GM12875 (cell line): ENCODE measurements around the gene DHRS4.
"Not testable (repeated sequence)": the region's sequence is repeated elsewhere in the genome, so short reads cannot be mapped to it uniquely, and the experiment has no call there.

Source experiments
- H3K4me3 ChIP-seq: one replicate; pipeline ENCODE4 v1.5.1; 2011; ENCODE audit warnings: low read depth, low read length, control low read depth
- TF ChIP-seq, protein P1 (sequence below): IDR thresholded peaks from 2 replicates; pipeline ENCODE4 v1.5.1; 2011; ENCODE audit warnings: low read depth, mild to moderate bottlenecking, control low read depth, inconsistent platforms, low read length, moderate library complexity, borderline replicate concordance; ENCODE audit not compliant: insufficient read depth

Gene DHRS4

DNA sequence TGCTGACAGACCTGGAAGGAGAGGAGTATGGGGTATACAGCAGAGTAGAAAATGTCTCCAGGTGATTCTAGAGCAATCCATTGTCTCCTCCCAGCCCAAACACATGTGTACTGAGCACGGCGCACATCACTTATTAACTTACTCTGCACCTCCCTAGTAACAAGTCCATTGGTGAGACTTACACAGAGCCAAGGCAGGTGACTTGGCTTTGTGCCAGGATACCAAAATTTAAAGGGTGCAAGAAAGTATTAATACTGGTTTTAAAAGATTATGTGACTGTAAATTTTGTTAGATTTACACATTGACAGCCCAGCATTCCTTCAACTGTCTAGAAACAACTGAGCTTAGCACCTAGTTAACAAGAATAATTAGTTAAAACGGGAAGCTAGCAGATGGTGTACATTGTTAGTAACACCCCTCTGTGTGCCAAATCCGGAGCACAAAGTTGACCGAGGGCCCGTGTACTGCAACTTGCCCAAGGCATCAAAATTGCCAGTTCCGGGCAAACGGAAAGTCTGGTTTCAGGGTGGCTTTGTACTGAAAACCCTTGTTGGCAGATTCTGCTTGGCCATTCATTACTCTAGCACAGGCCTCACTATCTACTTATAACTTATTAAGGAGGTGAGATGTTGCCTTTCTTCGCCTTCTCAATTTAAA is 4.5 kb downstream of the DHRS4 start:
- not testable (repeated sequence) for H3K4me3 ChIP-seq

DNA sequence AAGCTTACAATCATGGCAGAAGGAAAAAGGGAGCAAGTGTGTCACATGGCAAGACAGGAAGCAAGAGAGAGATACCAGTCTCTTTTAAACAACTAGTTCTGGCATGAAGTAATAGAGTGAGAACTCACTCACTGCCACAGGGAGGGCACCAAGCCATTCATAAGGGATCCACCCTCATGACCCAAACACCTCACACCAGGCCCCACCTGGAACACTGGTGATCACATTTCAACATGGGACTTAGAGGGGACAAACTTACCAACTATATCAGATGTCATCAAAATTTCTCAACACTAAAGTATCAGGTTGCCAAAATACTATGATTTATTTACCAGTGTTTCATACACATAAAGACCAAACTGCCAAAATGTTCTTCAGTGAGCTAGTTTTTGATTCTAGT is 7.3 kb downstream of the DHRS4 start:
- not testable (repeated sequence) for H3K4me3 ChIP-seq

DNA sequence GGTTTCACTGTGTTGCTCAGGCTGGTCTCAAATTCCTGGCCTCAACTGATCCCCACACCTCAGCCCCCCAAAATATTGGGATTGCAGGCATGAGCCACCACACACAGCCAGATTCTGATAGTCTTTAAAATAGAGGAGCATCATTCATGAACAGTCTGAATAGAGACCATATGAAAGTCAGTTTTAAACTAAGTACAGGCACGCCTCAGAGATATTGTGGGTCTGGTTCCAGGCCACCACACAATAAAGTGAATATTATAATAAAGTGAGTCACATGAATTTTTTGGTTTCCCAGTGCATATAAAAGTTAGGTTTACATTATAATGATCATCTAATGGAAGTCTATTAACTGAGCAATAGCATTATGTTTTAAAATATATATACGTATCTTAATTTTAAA is 8.1 kb downstream of the DHRS4 start:
- not testable (repeated sequence) for H3K4me3 ChIP-seq

DNA sequence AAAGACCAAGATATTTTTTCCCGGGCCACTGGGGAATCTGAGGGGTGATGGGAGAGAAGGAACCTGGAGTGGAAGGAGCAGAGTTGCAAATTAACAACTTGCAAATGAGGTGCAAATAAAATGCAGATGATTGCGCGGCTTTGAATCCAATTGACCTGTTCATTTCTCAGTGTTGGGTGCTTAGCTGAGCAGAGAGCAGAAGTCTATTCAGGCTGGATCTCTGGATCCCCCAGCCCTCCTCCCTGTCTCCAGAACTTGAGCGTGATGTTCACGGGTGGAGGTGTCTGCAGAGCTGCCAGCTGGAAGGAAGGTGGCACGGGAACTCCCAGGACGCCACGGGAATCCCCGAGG is 15.5 kb downstream of the DHRS4 start:
- not testable (repeated sequence) for H3K4me3 ChIP-seq

DNA sequence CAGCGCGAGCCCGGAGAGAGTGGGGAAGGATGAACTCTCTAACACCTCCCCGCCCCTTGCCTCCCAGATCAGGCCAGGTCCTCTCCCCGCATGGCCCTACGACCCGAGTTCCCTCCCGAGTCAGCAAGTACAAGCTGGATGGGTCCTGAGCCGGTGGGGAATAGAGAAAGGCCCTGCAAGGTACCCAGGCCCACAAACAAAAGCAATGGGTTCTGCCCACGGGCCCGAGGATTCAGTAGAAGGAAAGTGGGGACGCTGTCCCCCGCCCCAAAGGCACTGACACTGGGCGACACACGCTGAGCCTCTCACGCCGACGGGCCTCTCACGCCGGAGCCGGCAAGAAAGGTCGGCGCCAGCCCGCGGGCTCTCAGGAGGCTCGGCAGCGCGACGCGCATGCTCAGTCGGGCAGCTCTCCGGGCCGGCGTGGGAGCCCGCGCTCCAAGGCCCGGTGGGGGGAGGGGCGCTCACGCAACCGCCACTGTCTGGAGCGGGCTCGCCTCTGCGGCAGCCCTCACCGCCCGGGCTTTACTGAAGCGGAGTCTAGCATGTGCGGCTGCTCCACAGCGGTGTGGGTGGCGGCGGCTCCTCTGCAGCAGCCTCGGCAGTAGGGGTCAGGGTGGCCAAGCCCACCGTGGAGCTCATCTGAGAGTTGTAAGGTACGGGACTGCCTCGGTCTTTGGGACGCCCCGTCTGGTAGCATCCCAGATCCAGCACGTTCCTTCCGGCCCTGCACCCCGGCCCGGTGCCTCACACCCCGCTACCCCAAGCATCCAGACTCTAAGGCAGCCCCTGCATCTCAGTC is 16.1 kb downstream of the DHRS4 start:
- not testable (repeated sequence) for H3K4me3 ChIP-seq

DNA sequence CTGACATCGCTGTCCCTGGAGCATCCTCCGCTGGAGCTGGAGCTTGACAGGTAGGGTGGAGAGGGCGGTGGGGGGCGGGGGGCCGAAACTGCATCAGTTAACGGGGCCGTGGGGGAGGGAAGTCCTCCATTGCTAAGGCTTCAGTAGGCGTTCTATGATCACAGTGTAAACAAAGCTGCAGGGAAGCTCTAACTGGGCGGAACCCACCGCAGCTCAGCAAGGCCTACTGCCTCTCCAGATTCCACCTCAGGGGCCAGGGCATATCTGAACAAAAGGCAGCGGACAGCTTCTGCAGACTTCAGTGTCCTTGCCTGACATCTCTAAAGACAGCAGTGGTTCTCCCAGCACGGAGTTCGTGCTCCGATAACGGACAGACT is 16.7 kb downstream of the DHRS4 start:
- not testable (repeated sequence) for H3K4me3 ChIP-seq

DNA sequence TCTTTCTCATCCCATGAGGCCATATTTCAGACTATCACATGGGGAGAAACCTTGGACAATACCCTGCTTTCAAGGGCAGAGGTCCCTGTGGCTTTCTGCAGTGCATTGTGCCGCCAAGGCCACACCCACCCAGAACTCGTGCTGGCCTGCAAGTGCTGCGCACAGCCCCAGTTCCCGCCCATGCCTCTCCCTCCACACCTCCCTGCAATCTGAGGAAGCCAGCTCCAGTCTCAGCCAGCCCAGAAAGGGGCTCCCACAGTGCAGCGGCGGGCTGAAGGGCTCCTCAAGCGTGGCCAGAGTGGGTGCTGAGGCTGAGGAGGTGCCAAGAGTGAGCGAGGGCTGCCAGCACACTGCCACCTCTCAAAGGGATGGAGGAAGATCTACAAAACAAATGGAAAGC is 19.6 kb downstream of the DHRS4 start:
- H3K4me3 ChIP-seq: not testable (repeated sequence)

DNA sequence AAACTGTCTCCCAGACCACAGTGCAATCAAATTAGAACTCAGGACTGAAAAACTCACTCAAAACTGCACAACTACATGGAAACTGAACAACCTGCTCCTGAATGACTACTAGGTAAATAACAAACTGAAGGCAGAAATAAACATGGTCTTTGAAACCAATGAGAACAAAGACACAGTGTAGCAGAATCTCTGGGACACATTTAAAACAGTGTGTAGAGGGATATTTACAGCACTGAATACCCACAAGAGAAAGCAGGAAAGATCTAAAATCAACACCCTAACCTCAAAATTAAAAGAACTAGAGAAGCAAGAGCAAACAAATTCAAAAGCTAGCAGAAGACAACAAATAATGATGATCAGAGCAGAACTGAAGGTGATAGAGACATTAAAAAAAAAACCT is 20.5 kb downstream of the DHRS4 start:
- H3K4me3 ChIP-seq: not testable (repeated sequence)

DNA sequence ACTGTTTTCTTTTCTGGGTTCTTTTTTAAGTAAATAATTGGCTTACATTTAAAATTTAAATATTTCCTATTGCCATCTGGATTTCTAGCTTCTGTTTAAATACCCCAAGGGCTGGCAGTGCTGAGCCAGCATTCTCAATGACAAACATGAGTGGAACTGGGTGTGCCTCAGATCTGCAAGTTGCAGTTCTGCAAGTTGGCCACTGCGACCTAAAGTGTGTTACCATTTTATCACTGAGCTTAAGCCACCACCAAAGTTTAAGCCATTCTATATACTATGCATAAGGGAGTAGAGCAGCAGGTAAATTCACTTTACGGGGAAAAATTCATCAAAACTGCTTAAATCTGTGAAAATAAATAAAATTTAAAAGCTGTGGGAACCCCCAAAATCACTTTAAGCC is 23.6 kb downstream of the DHRS4 start:
- H3K4me3 ChIP-seq: not testable (repeated sequence)

DNA sequence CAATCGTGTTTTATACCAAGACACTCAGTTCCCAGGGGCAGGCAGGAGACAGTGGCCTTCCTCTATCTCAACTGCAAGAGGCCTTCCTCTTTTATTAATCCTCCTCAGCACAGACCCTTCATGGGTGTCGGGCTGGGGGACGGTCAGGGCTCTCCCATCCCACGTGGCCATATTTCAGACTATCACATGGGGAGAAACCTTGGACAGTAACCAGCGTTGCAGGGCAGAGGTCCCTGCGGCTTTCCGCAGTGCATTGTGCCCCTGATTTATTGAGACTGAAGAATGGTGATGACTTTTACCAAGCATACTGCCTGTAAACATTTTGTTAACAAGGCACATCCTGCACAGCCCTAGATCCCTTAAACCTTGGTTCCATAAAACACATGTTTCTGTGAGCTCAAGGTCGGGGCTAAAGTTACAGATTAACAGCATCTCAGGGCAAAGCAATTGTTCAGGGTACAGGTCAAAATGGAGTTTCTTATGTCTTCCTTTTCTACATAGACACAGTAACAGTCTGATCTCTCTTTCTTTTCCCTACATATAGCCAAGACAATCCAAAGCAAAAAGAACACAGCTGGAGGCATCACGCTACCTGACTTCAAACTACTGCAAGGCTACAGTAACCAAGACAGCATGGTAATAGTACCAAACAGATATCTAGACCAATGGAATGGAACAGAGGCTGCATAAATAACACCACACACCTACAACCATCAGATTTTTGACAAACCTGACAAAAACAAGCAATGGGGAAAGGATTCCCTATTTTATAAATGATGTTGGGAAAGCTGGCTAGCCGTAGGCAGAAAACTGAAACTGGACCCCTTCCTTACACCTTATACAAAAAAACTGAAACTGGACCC is 28.6 kb downstream of the DHRS4 start:
- not testable (repeated sequence) for H3K4me3 ChIP-seq

More for the DNA sequence above, 23.6 kb downstream of the DHRS4 start:
- TF ChIP-seq, protein P1, sequence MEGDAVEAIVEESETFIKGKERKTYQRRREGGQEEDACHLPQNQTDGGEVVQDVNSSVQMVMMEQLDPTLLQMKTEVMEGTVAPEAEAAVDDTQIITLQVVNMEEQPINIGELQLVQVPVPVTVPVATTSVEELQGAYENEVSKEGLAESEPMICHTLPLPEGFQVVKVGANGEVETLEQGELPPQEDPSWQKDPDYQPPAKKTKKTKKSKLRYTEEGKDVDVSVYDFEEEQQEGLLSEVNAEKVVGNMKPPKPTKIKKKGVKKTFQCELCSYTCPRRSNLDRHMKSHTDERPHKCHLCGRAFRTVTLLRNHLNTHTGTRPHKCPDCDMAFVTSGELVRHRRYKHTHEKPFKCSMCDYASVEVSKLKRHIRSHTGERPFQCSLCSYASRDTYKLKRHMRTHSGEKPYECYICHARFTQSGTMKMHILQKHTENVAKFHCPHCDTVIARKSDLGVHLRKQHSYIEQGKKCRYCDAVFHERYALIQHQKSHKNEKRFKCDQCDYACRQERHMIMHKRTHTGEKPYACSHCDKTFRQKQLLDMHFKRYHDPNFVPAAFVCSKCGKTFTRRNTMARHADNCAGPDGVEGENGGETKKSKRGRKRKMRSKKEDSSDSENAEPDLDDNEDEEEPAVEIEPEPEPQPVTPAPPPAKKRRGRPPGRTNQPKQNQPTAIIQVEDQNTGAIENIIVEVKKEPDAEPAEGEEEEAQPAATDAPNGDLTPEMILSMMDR: peak; percentile 33; the same call in 1 of the 2 replicates

DNA sequence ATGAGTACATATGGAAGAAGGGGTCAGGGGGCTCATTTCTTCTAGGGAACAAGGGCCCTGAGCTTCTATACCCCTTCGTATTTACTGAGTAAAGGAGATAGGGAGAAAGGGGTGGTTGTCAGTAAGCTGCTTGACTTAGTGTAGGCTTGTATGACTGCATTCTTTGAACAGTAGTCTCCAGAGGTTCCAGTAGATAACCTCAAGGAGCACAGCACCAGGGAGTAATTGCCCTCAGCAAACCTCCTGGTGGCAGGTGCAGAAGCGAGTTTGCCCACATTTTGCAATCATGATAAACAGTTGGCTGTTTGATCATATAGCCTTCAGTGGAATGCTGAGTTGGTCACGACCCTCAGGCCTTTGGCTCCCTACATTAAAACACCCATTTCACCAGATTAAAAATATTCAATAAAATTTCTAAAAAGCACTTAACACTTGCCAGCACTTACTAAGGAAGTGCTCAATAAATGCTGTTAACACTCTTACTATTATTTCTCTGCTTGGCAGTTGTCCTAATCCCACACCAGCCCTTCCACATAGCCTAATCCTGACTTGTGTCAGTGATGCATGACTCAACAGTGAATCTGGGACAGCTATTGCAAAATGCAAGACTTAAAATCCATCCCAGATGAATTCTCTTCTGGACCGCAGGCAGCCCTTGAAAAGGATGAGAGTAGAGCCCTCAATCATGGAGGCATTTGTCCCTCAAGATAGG is 31.5 kb downstream of the DHRS4 start:
- H3K4me3 ChIP-seq: no peak overlapping the region
- TF ChIP-seq, protein P1: no peak

DNA sequence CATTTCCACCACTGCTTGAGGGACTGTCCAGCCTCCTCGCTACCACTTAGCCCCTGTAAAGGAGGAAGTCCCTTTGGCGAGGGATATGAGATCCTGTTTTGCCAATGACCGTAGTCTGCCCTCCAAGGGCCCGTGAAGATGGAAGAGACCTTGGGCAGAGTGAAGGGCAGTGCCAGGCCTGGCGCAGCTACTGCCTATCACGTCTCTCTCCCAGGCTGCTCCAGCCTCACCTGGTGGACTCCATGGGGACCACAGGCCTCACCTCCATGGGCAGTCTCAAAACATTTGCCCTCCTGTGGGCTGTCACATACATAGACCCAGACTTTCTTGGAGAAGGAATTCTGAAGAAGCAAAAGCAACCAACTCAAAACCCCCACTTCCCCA is 34.6 kb downstream of the DHRS4 start:
- H3K4me3 ChIP-seq: not testable (repeated sequence)

DNA sequence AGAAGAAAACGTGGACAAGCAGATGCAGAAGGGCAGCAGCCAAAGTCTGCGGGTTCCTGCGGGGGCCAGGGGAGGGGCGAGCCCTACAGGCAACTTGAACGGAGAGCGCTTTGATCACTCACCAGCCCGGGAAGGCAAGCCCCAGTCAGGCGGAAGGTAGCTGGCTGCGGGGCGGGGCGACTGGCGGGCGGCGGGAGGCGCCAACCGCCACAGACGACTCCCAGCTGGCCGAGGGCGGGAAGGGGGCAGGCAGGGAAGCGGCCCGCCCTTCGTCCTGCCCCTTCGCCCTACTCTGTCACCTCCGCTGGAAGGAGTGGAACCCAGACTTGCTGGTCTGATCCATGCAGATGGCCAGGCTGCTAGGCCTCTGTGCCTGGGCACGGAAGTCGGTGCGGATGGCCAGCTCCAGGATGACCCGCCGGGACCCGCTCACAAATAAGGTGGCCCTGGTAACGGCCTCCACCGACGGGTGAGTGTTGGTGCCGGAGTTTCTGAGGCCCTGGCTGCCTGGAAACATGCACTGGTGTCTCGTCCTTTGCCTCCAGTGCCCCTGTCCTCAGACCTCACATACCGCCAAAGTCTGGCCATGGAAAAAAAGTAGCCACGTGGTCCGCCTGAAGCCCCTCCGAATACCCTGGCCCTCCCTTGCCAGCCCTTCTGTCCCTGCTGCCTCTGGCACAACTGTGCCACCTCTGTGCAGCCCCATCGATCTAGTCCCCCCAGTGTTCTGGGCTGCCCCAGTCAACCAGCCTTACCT is 35.2 kb downstream of the DHRS4 start, which contains the start of gene DHRS4L2:
Gene DHRS4L2 (plus strand): TSS at position 323 of the 757 bp plus-strand sequence. CDS start 19 bp downstream, at position 342.
- H3K4me3 ChIP-seq: peak within 1 kb of the TSS; percentile 47

DNA sequence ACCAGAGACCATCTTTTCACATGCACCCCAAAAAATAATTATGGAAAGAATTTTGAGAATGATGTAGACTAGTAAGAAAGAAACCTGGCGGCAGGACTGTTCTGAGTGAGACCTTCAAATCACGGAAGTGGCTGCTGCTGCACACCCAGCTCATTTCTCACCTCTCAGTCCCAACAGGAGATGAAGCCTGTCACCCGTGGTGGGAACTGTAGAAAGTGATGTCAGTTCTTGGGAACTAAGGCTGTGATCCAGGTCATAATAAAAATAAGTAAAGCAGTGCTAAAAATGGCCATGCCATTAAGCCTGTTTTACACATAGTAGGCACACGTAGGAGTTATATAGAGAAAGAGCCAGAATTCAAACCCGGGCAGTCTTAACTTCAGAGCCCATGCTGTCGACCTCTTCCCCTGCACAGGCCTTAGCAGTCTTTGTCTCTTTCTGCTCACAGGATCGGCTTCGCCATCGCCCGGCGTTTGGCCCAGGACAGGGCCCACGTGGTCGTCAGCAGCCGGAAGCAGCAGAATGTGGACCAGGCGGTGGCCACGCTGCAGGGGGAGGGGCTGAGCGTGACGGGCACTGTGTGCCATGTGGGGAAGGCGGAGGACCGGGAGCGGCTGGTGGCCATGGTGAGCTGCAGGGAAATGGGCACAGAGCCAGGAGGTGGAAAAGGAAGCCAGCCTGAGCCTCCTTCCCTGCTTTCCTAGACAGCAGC is 36.3 kb downstream of the DHRS4 start:
- H3K4me3 ChIP-seq: not testable (repeated sequence)

DNA sequence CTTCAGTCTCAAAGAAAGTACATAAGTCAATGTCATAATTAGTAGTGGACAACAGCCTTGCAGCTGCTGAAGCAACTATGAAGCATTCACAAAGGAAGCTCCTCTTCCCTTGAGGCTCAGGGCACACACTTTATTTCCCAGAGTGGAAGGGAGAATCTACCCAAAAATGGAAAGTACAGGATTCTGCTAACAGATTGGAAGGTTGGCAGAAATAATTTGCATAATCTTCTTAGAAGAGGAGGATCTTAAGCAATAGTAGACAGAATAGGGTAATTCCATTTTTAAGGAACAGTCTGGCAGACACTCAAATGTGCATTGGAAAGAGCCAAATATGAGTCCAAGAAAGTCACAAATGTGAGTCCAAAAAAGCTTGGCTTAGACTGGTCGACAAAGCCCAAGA is 37.4 kb downstream of the DHRS4 start:
- H3K4me3 ChIP-seq: not testable (repeated sequence)

DNA sequence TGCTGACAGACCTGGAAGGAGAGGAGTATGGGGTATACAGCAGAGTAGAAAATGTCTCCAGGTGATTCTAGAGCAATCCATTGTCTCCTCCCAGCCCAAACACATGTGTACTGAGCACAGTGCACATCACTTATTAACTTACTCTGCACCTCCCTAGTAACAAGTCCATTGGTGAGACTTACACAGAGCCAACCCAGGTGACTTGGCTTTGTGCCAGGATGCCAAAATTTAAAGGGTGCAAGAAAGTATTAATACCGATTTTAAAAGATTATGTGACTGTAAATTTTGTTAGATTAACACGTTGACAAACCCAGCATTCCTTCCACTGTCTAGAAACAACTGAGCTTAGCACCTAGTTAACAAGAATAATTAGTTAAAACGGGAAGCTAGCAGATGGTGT is 39.5 kb downstream of the DHRS4 start:
- H3K4me3 ChIP-seq: not testable (repeated sequence)
